ENCODE data around the gene METTL1.
"Not testable (repeated sequence)": the region's sequence is repeated elsewhere in the genome, so short reads cannot be mapped to it uniquely, and the experiment has no call there.

The METTL1 gene

DNA sequence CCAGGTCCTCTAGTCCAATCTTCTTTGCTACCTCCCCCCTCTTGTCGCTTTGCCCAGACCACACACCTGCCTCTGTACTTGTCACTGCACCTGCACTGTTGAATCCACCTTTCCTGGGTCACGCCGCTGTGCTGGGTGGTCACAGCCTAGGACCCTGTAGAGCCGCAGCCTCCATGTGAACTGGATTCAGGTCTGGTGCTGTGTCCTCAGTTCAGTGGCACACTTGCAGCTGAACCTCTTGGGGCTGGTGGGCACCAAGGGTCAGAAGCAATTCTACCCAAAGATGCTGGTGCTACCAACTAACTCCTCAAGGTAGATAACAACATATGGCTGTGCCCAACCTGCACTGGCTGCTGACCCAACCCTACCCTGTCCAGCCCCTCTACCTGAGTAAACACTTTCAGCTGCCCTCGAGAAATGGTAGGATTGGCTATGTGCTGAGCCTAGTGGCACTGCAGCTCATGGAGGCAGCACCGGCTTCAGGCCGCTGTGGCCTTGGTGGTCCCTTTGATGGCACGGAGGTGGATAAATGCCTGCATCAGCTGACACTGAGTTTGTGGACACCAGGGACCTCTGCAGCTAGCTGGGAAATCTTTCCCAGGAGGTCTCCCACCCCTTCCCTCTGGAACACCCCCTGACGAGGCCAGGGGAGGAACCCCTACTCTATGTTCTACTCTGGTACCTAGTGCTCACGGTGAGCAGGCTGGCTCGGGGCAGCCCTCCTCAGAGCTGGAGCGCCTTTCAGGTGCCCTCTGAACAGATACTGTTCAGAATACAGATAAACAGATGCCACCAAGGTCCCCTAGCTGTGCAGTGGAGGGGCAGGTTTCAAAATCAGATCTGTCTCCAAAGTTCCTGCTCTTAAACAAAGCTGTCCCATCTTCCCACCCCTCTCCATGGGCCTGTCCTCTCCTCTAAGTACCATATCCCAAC, 47.6 kb downstream of the METTL1 start:
- no peak for DNase-seq (ENCODE audit: low read depth)

DNA sequence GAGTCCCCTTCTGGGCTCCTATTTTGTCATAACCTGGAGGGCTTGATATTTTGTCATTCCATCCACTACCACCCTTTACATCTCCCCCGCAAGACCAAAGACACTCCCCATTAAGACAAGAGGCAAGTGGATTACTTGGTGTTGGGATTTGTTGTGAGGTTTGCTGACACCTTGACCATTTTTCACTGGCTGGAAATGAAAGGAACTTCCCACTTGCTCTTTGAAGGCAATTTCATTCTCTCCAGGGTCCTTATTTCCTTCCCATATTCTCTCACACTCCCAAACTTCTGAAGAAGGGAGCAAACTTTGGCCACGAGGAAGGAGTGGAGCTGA, 48.3 kb downstream of the METTL1 start:
- DNase-seq (ENCODE audit: low read depth): no peak

DNA sequence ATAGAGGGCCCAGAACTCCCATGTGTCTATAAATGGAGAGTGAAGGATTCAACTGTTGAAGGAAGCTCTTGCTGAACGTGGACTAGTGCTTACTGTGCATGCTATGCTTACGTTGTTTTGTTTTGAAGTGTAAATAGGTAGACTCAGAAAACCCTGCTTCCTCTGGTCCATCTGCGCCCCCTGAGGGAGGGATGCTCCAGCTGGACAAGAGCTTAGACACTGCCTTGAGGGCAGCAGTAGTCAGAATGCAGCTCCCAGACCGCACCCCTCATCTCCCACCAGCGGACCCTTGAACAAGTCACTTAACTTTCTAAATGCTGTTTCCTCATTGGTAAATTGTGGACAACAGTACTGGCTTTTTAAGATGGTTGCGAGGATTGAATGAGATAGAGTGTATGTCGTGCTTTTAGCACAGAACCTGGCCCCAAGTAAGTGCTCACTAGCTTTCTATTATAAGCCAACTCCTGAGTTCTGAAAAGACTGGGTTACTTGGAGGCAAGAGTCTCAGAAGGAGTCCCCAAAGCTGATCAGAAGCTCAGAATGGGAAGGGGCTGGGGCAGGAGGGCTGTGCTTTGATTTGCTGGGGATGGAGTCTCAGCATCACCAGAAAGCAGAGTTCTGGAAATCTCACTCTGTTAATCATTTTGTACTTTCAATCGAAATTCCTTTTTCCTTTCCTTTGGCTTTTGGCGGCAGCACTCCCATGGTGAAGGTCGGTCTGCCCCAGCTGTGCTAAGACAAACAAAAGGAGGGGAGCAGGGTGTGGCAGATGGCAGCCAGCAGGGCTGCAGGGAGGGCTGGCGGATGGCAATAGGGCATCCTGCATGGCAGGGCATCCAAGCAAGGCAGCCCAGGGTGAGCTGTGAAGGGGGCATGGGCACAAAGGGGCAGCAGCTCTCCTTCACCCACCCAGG, 48.9 kb downstream of the METTL1 start:
- no peak for DNase-seq (ENCODE audit: low read depth)

DNA sequence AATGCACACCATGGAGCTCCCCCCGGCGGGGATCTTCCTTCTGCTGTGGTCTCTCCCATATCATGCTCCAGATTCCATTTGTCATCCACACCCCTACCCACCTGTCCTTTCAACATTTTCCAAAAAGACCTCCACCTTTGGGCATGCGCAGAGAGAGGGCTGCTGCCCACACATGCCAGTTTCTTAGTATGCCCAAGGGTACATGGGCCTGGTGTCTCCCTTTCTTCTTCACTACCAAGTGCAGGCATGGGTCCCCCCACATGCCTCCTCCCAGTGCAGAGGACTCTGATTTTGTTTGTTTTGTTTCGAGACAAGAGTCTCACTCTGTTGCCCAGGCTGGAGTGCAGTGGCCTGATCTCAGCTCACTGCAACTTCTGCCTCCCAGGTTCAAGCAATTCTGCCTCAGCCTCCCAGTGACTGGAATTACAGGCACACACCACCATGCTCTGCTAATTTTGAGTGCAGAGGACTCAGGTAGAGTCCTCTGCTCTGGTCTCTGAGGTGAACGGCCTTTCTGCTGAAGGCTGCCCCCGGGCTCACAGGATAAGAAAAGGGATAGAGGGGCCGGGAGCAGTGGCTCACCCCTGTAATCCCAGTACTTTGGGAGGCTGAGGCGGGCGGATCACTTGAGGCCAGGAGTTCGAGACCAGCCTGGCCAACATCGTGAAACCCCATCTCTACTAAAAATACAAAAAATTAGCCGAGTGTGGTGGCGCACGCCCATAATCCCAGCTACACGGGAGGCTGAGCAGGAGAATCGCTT, 49.9 kb downstream of the METTL1 start:
- DNase-seq (ENCODE audit: low read depth): not testable (repeated sequence)

DNA sequence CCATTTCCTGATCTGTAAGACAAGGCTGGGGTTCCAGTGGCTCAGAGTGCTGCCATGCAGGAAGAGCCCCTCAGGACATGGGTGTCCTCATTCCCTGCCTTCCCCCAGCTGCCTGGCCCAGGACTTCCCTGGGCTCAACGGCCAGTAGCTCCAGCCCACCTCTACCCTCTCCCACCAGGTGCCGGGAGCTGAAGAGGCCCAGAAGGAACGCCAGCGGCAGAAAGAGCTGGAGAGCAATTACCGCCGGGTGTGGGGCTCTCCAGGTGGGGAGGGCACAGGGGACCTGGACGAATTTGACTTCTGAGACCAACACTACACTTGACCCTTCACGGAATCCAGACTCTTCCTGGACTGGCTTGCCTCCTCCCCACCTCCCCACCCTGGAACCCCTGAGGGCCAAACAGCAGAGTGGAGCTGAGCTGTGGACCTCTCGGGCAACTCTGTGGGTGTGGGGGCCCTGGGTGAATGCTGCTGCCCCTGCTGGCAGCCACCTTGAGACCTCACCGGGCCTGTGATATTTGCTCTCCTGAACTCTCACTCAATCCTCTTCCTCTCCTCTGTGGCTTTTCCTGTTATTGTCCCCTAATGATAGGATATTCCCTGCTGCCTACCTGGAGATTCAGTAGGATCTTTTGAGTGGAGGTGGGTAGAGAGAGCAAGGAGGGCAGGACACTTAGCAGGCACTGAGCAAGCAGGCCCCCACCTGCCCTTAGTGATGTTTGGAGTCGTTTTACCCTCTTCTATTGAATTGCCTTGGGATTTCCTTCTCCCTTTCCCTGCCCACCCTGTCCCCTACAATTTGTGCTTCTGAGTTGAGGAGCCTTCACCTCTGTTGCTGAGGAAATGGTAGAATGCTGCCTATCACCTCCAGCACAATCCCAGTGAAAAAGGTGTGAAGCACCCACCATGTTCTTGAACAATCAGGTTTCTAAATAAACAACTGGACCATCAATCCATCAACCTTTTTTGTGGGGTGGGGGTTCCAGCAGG, 51.0 kb downstream of the METTL1 start:
- no peak for DNase-seq (ENCODE audit: low read depth)

DNA sequence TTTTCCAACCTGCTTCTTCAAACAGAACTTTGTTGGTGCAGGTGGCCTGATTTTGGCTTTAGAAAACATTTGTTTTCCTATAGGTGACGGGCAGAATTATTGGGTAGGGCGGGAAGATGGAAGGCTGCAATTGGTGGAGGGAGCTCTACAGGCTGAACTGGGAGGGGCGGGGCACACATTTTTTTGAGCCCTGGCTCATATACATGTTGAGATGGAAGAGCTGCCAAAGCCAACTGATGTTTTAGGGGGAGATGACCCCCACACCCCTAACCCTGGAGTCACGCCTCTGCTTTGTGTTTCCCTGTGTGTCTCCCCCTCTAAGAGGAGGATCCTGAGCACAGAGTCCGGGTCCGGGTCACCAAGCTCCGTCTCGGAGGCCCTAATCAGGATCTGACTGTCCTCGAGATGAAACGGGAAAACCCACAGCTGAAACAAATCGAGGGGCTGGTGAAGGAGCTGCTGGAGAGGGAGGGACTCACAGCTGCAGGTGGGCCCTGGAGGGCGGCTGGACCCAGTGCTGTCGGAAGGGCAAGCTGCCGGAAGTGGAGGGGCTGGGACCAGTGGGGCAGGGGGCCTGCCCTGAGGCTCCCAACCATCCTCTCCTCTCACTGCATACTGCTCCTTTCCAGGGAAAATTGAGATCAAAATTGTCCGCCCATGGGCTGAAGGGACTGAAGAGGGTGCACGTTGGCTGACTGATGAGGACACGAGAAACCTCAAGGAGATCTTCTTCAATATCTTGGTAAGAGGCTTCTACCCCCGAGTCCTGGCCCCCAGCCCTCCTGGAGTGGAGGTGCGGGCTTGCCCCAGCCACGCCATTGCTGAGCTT, 51.9 kb downstream of the METTL1 start:
- no peak for DNase-seq (ENCODE audit: low read depth)

DNA sequence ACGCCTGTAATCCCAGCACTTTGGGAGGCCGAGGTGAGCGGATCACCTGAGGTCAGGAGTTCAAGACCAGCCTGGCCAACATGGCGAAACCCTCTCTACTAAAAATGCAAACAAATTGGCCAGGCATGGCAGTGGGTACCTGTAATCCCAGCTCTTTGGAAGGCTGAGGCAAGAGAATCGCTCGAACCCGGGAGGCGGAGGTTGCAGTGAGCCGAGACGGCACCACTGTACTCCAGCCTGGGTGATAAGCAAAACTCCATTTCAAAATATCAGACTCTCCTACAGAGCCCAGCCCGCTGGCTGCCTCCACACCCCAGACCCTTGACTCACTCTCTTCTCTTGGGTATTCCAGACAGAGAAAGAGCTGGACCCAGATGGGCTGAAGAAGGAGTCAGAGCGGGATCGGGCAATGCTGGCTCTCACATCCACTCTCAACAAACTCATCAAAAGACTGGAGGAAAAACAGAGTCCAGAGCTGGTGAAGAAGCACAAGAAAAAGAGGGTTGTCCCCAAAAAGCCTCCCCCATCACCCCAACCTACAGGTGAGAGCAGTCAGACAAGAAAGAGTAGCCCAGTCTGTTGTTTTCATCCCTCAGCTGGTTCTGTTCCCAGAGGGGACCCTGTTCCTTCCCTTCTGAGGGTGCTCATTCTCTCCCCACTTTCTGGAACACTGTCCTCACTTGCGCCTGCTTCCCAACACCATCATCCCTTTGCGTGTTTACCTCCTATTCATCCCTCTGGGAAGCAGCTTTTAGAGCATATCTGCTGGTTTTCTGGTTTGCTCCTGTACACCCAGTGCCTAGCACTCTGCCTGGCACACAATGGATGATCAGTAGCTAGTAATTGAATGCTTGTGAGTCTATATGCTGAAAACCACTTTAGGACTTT, 53.0 kb downstream of the METTL1 start:
- no peak for DNase-seq (ENCODE audit: low read depth)

Data from activated T-cell treated with anti-CD3 and anti-CD28 coated beads for 48 hours (primary cell).